ENCODE results near the gene SETD2. TPM values are rescaled to one million over a fixed set of nuclear protein-coding genes. Genes with fewer than 3 reads are reported as not detected.
A peak's percentile ranks its signal among the peaks of the same experiment; 100 is the strongest.

Gene SETD2
- total and polyA plus RNA-seq, 10 donors = 10.4 to 94.0 (median 63.8) TPM

GRCh38 chr3:46998121-46998851 is 165.6 kb downstream of the SETD2 start:
- Histone ChIP-seq H3K27me3 (replicated peaks in 1 of 7) (no peaks in the 10 kb centered on the region), H3K9me3 (no peaks in the 10 kb centered on the region), H3K4me3 (no peak overlapping the region), H3K4me1 (peaks cover 9 to 65% (median 29%) of the 10 kb centered on the region in 6 donors), H3K27ac (peak overlapping the region in 3 of 8 donors; percentile 23 to 55 (median 40)), H3K36me3 (peaks cover 0 to 100% (median 86%) of the 10 kb centered on the region in 6 donors)
- intact Hi-C loops (cut with DNase I; ENCODE audit: low total_unique reads) = loop anchor here (2.0 kb wide), 1 partner anchor 75 kb away; no protein-coding TSS in a partner anchor
- TF ChIP-seq CTCF (IDR thresholded peaks at IDR 0.05 in 8 of 11, conservative IDR thresholded peaks at IDR 0.05 in 3 of 11) (peak; percentile 79 to 94 (median 90)), POLR2A (IDR thresholded peaks at IDR 0.05) (no peak), POLR2AphosphoS5 (IDR thresholded peaks at IDR 0.05) (peak; percentile 72 to 87 (median 77))
- DNase-seq = peak; percentile 94
- WGBS, 5 donors = 60 to 100% (median 62%) methylated on average over 7 to 27 of the region's 27 CpGs

- Histone ChIP-seq H3K27me3 (replicated peaks in 1 of 7) (no peaks in the 10 kb centered on the region), H3K27ac (peak overlapping the region in 3 of 8 donors; percentile 23 to 55 (median 40)), H3K4me3 (no peak overlapping the region), H3K9me3 (no peaks in the 10 kb centered on the region), H3K4me1 (peaks cover 9 to 72% (median 30%) of the 10 kb centered on the region in 6 donors), H3K36me3 (peaks cover 0 to 100% (median 82%) of the 10 kb centered on the region in 6 donors)
- WGBS, 5 donors = 61 to 78% (median 69%) methylated on average over 10 to 13 of the region's 13 CpGs
- TF ChIP-seq POLR2AphosphoS5 (IDR thresholded peaks at IDR 0.05) (peak; percentile 39 to 52 (median 44)), CTCF (IDR thresholded peaks at IDR 0.05 in 8 of 11, conservative IDR thresholded peaks at IDR 0.05 in 3 of 11) (no peak), POLR2A (IDR thresholded peaks at IDR 0.05) (no peak)
- peak; percentile 77 for DNase-seq
- intact Hi-C loops (cut with DNase I; ENCODE audit: low total_unique reads) = loop anchor here (2.0 kb wide), 1 partner anchor 75 kb away; no protein-coding TSS in a partner anchor
These were observed 166.3 kb downstream of the SETD2 start for GRCh38 chr3:46997453-46998091.

GRCh38 chr3:46996689-46997452 is 167.0 kb downstream of the SETD2 start:
- peaks cover 0 to 100% (median 79%) of the 10 kb centered on the region in 6 donors for H3K36me3 ChIP-seq
- no peak overlapping the region for H3K4me3 ChIP-seq
- no peaks in the 10 kb centered on the region for H3K27me3 ChIP-seq (replicated peaks in 1 of 7)
- intact Hi-C loops (cut with DNase I; ENCODE audit: low total_unique reads) = no loop called here
- H3K4me1 ChIP-seq = peaks cover 9 to 79% (median 31%) of the 10 kb centered on the region in 6 donors
- no peaks in the 10 kb centered on the region for H3K9me3 ChIP-seq
- WGBS, 5 donors = 48 to 70% (median 65%) methylated on average over 10 to 12 of the region's 12 CpGs
- peak; percentile 74 for DNase-seq
- peak overlapping the region in 3 of 8 donors; percentile 23 to 55 (median 40) for H3K27ac ChIP-seq
- TF ChIP-seq CTCF (IDR thresholded peaks at IDR 0.05 in 8 of 11, conservative IDR thresholded peaks at IDR 0.05 in 3 of 11) (no peak), POLR2A (IDR thresholded peaks at IDR 0.05) (no peak), POLR2AphosphoS5 (IDR thresholded peaks at IDR 0.05) (no peak)
